Glutamatergic neuron (in vitro differentiated cells): ENCODE results near the gene CISH. TPM values are rescaled to one million over a fixed set of nuclear protein-coding genes. Genes with fewer than 3 reads are reported as not detected.

Source experiments
- DNase-seq: peaks from one replicate; pipeline ENCODE4 v3.0.0; 2022
- H3K27ac Mint-ChIP-seq: one replicate; pipeline ENCODE4 v1.8.0; 2020; ENCODE audit warnings: mild to moderate bottlenecking, mixed read lengths, inconsistent platforms; ENCODE audit not compliant: unreplicated experiment
- H3K27me3 Mint-ChIP-seq: one replicate; pipeline ENCODE4 v1.8.0; 2020; ENCODE audit warnings: mild to moderate bottlenecking, moderate library complexity, mixed read lengths, inconsistent platforms; ENCODE audit not compliant: unreplicated experiment
- H3K36me3 Mint-ChIP-seq: one replicate; pipeline ENCODE4 v1.8.0; 2020; ENCODE audit warnings: mild to moderate bottlenecking, mixed read lengths, inconsistent platforms; ENCODE audit not compliant: unreplicated experiment
- H3K4me1 Mint-ChIP-seq: one replicate; pipeline ENCODE4 v1.8.0; 2020; ENCODE audit warnings: mild to moderate bottlenecking, low read depth, mixed read lengths, inconsistent platforms; ENCODE audit not compliant: unreplicated experiment
- H3K4me3 Mint-ChIP-seq: one replicate; pipeline ENCODE4 v1.8.0; 2020; ENCODE audit warnings: mild to moderate bottlenecking, mixed read lengths, inconsistent platforms; ENCODE audit not compliant: unreplicated experiment
- H3K9me3 Mint-ChIP-seq: one replicate; pipeline ENCODE4 v1.8.0; 2020; ENCODE audit warnings: mild to moderate bottlenecking, moderate library complexity, mixed read lengths, inconsistent platforms; ENCODE audit not compliant: unreplicated experiment
- total RNA-seq: library from RNA; stranded (reverse); fragmentation: NEBNext Ultra II Directional; extraction: Animal tissue kit (Norgen Biotek cat#: 25700); gene quantifications from one replicate; pipeline ENCODE4 v1.2.1, GENCODE V29; 2021; ENCODE audit not compliant: unreplicated experiment
- TF ChIP-seq, protein P1 (sequence below): fragments of 200-600 bp; sonication (generic); IDR thresholded peaks from one replicate; pipeline ENCODE4 v1.5.0; 2021; ENCODE audit not compliant: partially characterized antibody, unreplicated experiment

Gene CISH
- total RNA-seq, 1 donor from 2014 or later, result 6.0 TPM

DNA sequence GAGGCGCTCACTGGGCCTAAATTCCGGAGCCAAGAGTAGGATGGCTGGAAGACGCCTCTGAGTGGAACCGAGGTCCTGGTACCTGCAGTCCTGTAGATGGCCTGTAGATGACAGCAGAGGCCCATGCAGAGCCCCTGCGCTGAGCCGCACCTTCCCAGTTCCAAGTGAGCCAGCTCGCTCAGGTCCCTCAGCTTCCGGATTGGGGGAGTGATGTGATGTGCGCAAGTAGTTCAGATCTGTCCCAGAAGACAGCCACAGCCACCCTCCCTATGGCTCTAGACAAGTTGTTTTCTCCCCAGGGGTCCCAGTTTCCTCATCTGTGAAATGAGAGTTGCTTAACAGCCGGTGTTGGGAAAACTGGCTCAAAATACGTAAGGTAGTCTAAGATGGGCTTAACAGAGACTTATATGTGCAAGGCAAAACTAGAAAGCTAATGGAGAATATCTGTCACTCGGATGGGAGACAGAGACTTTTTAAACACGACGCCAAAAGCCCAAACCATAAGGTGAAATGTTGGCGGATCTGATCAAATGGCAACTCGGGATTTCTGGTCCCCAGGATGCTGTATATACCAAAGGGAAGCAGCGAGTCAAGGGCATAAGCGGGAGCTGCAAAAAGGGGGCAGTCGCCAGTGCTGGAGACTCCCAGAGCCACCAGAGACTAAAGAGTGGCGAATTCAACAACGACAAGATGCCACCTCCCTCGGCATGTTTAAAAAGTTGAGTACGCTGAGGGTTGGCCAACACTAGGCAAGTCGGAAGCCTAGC is 4.6 kb upstream of the CISH start:
- H3K4me1 Mint-ChIP-seq, result peaks cover 19% of the 10 kb centered on the region
- peak; percentile 88 for DNase-seq
- no peaks in the 10 kb centered on the region for H3K36me3 Mint-ChIP-seq
- H3K9me3 Mint-ChIP-seq, result peaks cover 12% of the 10 kb centered on the region
- TF ChIP-seq, protein P1, sequence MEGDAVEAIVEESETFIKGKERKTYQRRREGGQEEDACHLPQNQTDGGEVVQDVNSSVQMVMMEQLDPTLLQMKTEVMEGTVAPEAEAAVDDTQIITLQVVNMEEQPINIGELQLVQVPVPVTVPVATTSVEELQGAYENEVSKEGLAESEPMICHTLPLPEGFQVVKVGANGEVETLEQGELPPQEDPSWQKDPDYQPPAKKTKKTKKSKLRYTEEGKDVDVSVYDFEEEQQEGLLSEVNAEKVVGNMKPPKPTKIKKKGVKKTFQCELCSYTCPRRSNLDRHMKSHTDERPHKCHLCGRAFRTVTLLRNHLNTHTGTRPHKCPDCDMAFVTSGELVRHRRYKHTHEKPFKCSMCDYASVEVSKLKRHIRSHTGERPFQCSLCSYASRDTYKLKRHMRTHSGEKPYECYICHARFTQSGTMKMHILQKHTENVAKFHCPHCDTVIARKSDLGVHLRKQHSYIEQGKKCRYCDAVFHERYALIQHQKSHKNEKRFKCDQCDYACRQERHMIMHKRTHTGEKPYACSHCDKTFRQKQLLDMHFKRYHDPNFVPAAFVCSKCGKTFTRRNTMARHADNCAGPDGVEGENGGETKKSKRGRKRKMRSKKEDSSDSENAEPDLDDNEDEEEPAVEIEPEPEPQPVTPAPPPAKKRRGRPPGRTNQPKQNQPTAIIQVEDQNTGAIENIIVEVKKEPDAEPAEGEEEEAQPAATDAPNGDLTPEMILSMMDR, result peak; percentile 82
- H3K27ac Mint-ChIP-seq, result peak overlapping the region; percentile 65
- peak overlapping the region; percentile 92 for H3K4me3 Mint-ChIP-seq
- H3K27me3 Mint-ChIP-seq, result peaks cover 12% of the 10 kb centered on the region

DNA sequence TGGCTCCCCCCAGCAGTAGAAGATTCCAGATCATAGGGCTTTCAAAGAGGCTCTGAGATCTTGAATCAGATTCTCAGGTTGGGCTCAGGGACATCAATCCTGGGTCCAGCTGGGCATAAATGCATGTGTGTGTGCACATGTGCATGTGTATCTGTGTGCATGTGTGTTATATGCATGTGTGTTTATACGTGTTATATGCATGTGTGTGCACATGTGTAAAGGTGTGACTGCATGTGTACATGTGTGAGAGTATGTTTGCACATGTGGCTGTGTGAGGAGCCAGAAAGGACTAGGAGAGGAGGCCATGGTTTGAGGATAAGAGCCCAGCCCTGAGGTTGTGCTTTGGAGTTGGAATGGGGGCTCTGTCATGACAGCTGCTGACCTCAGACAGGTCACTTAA is 3.6 kb upstream of the CISH start:
- Mint-ChIP-seq H3K4me1 (peaks cover 19% of the 10 kb centered on the region), H3K9me3 (peaks cover 14% of the 10 kb centered on the region), H3K27me3 (peaks cover 11% of the 10 kb centered on the region), H3K4me3 (peak overlapping the region; percentile 49), H3K27ac (no peak overlapping the region), H3K36me3 (no peaks in the 10 kb centered on the region)
- DNase-seq, result no peak
- TF ChIP-seq, protein P1, result no peak

DNA sequence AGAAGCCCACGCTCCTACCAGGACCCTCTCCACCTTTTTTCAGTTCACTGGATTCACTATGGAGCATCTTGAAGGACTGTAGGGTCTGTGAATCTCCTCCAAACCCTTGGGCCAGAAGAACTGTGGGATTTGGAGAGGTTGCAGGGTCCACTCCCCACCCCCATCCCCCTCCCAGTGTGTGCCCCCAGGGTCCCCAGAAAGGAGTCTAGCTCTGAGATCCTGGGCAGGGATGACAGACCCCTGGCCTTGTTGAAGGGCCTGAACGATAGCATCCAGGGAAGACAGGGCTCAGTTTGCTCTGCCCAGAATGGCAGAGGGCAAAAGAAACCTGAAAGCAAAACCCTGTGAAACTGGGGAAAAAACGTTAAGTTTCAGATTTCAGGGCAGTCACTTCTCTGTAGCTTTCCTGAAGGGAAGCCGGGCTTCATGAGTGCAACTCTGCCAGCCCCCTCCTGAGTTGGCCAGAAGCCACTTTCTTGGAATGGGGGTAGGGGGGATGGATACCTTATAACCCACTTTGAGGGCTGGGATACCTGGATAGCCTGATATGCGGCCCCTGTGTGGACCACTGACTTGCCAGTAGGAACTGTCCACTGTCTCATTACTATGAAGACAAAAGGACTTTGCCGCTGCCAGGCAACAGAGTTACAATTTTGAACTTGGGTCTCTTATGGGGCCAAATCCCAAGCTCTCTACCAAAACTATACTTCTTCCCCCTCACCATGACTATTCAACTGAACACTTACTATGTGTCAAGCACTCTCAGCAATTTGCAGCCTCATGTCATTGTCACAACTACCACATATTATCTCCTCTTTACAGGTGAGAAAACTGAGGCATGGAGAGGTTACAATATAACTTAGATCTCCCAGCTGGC is 1.6 kb upstream of the CISH start:
- Mint-ChIP-seq H3K27ac (no peak overlapping the region), H3K9me3 (peaks cover 16% of the 10 kb centered on the region), H3K36me3 (no peaks in the 10 kb centered on the region), H3K27me3 (peaks cover 13% of the 10 kb centered on the region), H3K4me3 (peak overlapping the region; percentile 87), H3K4me1 (peaks cover 19% of the 10 kb centered on the region)
- TF ChIP-seq, protein P1, result no peak
- DNase-seq, result no peak

DNA sequence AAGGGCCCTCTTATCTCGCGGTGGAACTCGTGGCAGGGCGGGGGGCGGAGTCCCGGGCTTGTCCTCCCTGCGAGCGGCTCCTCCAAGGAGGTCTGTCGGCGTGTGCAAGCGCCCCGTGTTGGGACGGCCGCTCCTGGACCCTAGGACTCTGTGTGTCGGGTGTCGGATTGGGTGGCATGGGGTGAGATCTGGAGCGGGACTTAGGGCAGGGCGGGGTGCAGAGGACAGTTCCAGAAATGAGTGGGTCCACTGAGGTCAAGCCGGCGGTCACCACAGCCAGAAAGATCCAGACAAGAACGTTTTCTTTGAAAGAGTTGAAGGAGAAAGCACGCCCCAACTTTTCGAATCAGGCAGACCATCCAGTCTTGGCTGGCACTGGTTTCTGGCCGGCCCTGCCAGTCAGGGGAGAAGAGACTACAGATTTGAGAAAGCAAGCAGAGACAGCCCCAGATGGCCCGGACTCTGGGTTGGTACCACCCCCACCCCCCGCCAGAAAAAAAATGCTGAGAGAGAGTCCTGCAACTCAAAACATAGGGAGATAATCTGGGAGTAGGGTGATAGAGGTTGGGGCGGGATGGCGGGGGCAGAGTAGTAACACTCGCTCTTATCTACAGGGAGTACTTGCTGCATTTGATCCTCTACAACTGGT is 784 bp upstream of the CISH start:
- TF ChIP-seq, protein P1, result no peak
- no peak for DNase-seq
- Mint-ChIP-seq H3K36me3 (no peaks in the 10 kb centered on the region), H3K4me1 (peaks cover 19% of the 10 kb centered on the region), H3K27me3 (peaks cover 13% of the 10 kb centered on the region), H3K27ac (peak overlapping the region; percentile 50), H3K9me3 (peaks cover 16% of the 10 kb centered on the region), H3K4me3 (peak overlapping the region; percentile 87)
